Measurements from ENCODE around the gene SCMH1.

- TF ChIP-seq POLR2A (IDR thresholded peaks at IDR 0.05; ENCODE audit: low read depth, low read length) (no peak), POLR2AphosphoS5 (IDR thresholded peaks at IDR 0.05; ENCODE audit: low read depth, low read length) (no peak), TAF1 (IDR thresholded peaks at IDR 0.05; ENCODE audit: low read depth, low read length) (no peak), PAX5 (IDR thresholded peaks at IDR 0.05; ENCODE audit: insufficient read depth, low read length, severe bottlenecking) (no peak), SPI1 (IDR thresholded peaks at IDR 0.05; ENCODE audit: low read depth, low read length) (no peak), POU2F2 (IDR thresholded peaks at IDR 0.05; ENCODE audit: low read depth, low read length) (no peak)
These were observed 257.6 kb downstream of the SCMH1 start for GRCh38 chr1:40984531-40984930.
